ENCODE measurements around the gene OR2T10.
"Not testable (repeated sequence)": the region's sequence is repeated elsewhere in the genome, so short reads cannot be mapped to it uniquely, and the experiment has no call there.

DNA sequence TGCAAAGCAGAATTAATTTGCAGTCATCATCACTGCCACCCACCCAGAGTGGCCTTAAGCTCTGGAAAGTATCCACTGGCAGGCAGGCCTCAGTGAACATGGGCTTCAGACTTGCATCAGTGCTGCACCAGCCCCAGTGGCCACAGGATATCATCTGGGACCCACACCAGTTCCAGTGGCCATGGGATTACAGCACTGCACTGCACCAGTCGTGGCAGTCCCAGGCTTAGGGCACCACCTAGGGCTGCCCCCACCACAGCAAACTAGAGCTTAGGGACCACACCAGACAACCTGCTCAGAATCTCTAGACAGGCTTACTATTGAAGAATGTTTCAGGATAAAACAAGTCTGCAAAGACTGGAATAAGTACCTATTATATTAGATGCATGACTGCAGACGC, 50.1 kb downstream of the OR2T10 start:
- TF ChIP-seq, protein P1, sequence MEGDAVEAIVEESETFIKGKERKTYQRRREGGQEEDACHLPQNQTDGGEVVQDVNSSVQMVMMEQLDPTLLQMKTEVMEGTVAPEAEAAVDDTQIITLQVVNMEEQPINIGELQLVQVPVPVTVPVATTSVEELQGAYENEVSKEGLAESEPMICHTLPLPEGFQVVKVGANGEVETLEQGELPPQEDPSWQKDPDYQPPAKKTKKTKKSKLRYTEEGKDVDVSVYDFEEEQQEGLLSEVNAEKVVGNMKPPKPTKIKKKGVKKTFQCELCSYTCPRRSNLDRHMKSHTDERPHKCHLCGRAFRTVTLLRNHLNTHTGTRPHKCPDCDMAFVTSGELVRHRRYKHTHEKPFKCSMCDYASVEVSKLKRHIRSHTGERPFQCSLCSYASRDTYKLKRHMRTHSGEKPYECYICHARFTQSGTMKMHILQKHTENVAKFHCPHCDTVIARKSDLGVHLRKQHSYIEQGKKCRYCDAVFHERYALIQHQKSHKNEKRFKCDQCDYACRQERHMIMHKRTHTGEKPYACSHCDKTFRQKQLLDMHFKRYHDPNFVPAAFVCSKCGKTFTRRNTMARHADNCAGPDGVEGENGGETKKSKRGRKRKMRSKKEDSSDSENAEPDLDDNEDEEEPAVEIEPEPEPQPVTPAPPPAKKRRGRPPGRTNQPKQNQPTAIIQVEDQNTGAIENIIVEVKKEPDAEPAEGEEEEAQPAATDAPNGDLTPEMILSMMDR (IDR thresholded peaks at IDR 0.05) = not testable (repeated sequence)
- not testable (repeated sequence) for TF ChIP-seq POLR2A (IDR thresholded peaks at IDR 0.05)

Data from prostate gland (tissue), 2 donors.